HG02970 (cell line): Measurements from ENCODE around the gene WDR59.
"Not testable (repeated sequence)": the region's sequence is repeated elsewhere in the genome, so short reads cannot be mapped to it uniquely, and the experiment has no call there.

Experiments
- ATAC-seq: cut with Tn5 transposase; IDR thresholded peaks from one replicate; pipeline ENCODE4 v1.9.1; 2021; ENCODE audit warnings: mild to moderate bottlenecking, moderate library complexity, moderate number of reproducible peaks; ENCODE audit not compliant: unreplicated experiment, low FRiP score

The WDR59 gene

GRCh38 chr16:75013123-75013522 lies 28.2 kb upstream of the WDR59 start:
- not testable (repeated sequence) for ATAC-seq

GRCh38 chr16:75012380-75013081 lies 27.6 kb upstream of the WDR59 start:
- ATAC-seq: no peak

GRCh38 chr16:75011634-75012307 lies 26.8 kb upstream of the WDR59 start:
- peak; percentile 52 for ATAC-seq

- ATAC-seq: no peak
Observed at GRCh38 chr16:75010427-75010826, 25.5 kb upstream of the WDR59 start.

- ATAC-seq: no peak
Observed at GRCh38 chr16:75007443-75007842, 22.5 kb upstream of the WDR59 start.

GRCh38 chr16:75005697-75006096 lies 20.8 kb upstream of the WDR59 start:
- ATAC-seq: no peak

GRCh38 chr16:75004460-75004859 lies 19.5 kb upstream of the WDR59 start:
- no peak for ATAC-seq

GRCh38 chr16:75003931-75004330 lies 19.0 kb upstream of the WDR59 start:
- no peak for ATAC-seq

GRCh38 chr16:75002474-75002873 lies 17.6 kb upstream of the WDR59 start:
- ATAC-seq: no peak

GRCh38 chr16:75000481-75001081 lies 15.7 kb upstream of the WDR59 start:
- ATAC-seq: no peak

GRCh38 chr16:74999609-75000480 lies 14.9 kb upstream of the WDR59 start:
- ATAC-seq: no peak

GRCh38 chr16:74999219-74999608 lies 14.3 kb upstream of the WDR59 start:
- peak; percentile 30 for ATAC-seq

- peak; percentile 72 for ATAC-seq
Observed at GRCh38 chr16:74998481-74999218, 13.7 kb upstream of the WDR59 start, which contains the start of gene ZNRF1. TSS of gene ZNRF1 (plus strand) at chr16:74999024. CDS start at chr16:74999672, 648 bp downstream.

GRCh38 chr16:74997042-74997491 lies 12.1 kb upstream of the WDR59 start:
- ATAC-seq: no peak

GRCh38 chr16:74995986-74996385 lies 11.1 kb upstream of the WDR59 start:
- no peak for ATAC-seq

- no peak for ATAC-seq
Observed at GRCh38 chr16:74991593-74992403, 6.9 kb upstream of the WDR59 start.

- ATAC-seq: no peak
Observed at GRCh38 chr16:74991268-74991592, 6.3 kb upstream of the WDR59 start.

- no peak for ATAC-seq
Observed at GRCh38 chr16:74990832-74991231, 5.9 kb upstream of the WDR59 start.

- ATAC-seq: not testable (repeated sequence)
Observed at GRCh38 chr16:74989864-74990263, 4.9 kb upstream of the WDR59 start.
